ENCODE results near the gene TMEM72. TPM values are rescaled to one million over a fixed set of nuclear protein-coding genes. Genes with fewer than 3 reads are reported as not detected.

Gene TMEM72
- total RNA-seq, 1 experiment from 2014 or later, result not detected

GRCh38 chr10:44962870-44963738 is 52.0 kb downstream of the TMEM72 start:
- peaks cover 80% of the 10 kb centered on the region in 2 experiments for H3K4me1 Mint-ChIP-seq
- Histone ChIP-seq H3K56ac (ENCODE audit: insufficient read length, low read depth, low read length) (no peak overlapping the region), H3K4ac (ENCODE audit: low read depth, low read length) (no peak overlapping the region), H2AFZ (ENCODE audit: low read length) (no peak overlapping the region), H4K91ac (ENCODE audit: insufficient read length, low read depth, low read length) (no peak overlapping the region), H3K9me3 (ENCODE audit: control insufficient read depth, low read depth, low read length) (no peaks in the 10 kb centered on the region), H2BK120ac (ENCODE audit: low read depth, low read length, poor library complexity, severe bottlenecking) (no peak overlapping the region), H2BK12ac (ENCODE audit: insufficient read length, low read depth, low read length) (no peak overlapping the region), H2BK20ac (ENCODE audit: low read depth, low read length, poor library complexity, severe bottlenecking) (no peak overlapping the region), H2AK5ac (ENCODE audit: insufficient read length, low read length) (no peak overlapping the region), H4K20me1 (ENCODE audit: control insufficient read depth, insufficient read depth, insufficient read length) (no peaks in the 10 kb centered on the region), H3K4me2 (ENCODE audit: insufficient read depth, insufficient read length, low read length) (no peak overlapping the region), H3K4me1 (ENCODE audit: insufficient read depth, low read length) (peaks cover 25% of the 10 kb centered on the region), H3K23me2 (ENCODE audit: insufficient read length, low read depth, low read length, poor library complexity, severe bottlenecking) (peaks cover 11% of the 10 kb centered on the region), H3T11ph (ENCODE audit: low read length) (no peak overlapping the region), H3K27me3 (ENCODE audit: insufficient read depth, low read length) (no peaks in the 10 kb centered on the region), H3K79me2 (ENCODE audit: insufficient read depth, low read length) (no peaks in the 10 kb centered on the region), H3K14ac (ENCODE audit: insufficient read depth, low read length) (no peak overlapping the region), H3K18ac (ENCODE audit: insufficient read length, low read depth, low read length) (peak overlapping the region; percentile 21), H2BK15ac (ENCODE audit: low read depth, low read length) (no peak overlapping the region), H3K27ac (ENCODE audit: insufficient read length, low read depth, low read length) (no peak overlapping the region), H3K79me1 (ENCODE audit: insufficient read depth, low read depth, low read length, poor library complexity, severe bottlenecking) (no peaks in the 10 kb centered on the region), H4K8ac (replicated peaks; ENCODE audit: insufficient read length, low read depth, low read length) (no peak overlapping the region), H3K23ac (ENCODE audit: insufficient read length, low read depth, low read length) (no peak overlapping the region), H4K5ac (ENCODE audit: insufficient read length, low read depth, low read length) (no peak overlapping the region), H3K9ac (ENCODE audit: extremely low read depth, insufficient read length, low read length) (no peak overlapping the region), H2BK5ac (ENCODE audit: insufficient read length, low read length) (no peak overlapping the region)
- peaks cover 0 to 2% (median 0%) of the 10 kb centered on the region in 3 experiments; a peak in 1 of 7 replicates for H3K36me3 Mint-ChIP-seq (ENCODE audit: insufficient read depth in 1 of 3, low read depth in 3 of 3)
- WGBS (ENCODE audit: extremely low coverage, insufficient read length, low lambda C conversion rate), result no CpG with 5 or more reads among the region's 19 CpGs
- peak; percentile 49 for TF ChIP-seq CTCF (conservative IDR thresholded peaks at IDR 0.05)
- H3K9me3 Mint-ChIP-seq, result no peaks in the 10 kb centered on the region; a peak in 1 of 5 replicates
- peaks cover 13% of the 10 kb centered on the region for H3K27me3 Mint-ChIP-seq (ENCODE audit: low read depth)
- H3K4me3 Mint-ChIP-seq, result no peak overlapping the region
- DNase-seq, result peak; percentile 70
- H3K27ac Mint-ChIP-seq, result peak overlapping the region in 2 of 3 experiments; percentile 27 to 87; a peak in 4 of 7 replicates

Data from H9 (cell line).